H9 (cell line): Measurements from ENCODE around the gene TMEM86B. TPM values are rescaled to one million over a fixed set of nuclear protein-coding genes. Genes with fewer than 3 reads are reported as not detected.

Experiments
- DNase-seq: peaks from one replicate; pipeline ENCODE4 v3.0.0-alpha.2; 2017
- H2AFZ ChIP-seq: one replicate; pipeline ENCODE4 v1.6.1; 2013; ENCODE audit warnings: mild to moderate bottlenecking, low read length, control low read depth, moderate library complexity
- H2AK5ac ChIP-seq: 2 replicates; pipeline ENCODE4 v1.6.1; 2013; ENCODE audit warnings: low read length, control low read depth, mixed read lengths; ENCODE audit not compliant: insufficient read length
- H2BK120ac ChIP-seq: one replicate; pipeline ENCODE4 v1.6.1; 2013; ENCODE audit warnings: low read depth, mild to moderate bottlenecking, low read length, control low read depth, inconsistent platforms; ENCODE audit not compliant: poor library complexity, severe bottlenecking
- H2BK12ac ChIP-seq: 2 replicates; pipeline ENCODE4 v1.6.1; 2013; ENCODE audit warnings: low read length, control low read depth, mixed read lengths, low read depth; ENCODE audit not compliant: insufficient read length
- H2BK15ac ChIP-seq: 2 replicates; pipeline ENCODE4 v1.6.1; 2013; ENCODE audit warnings: low read depth, low read length, control low read depth
- H2BK20ac ChIP-seq: one replicate; pipeline ENCODE4 v1.6.1; 2013; ENCODE audit warnings: low read depth, mild to moderate bottlenecking, low read length, control low read depth, inconsistent platforms; ENCODE audit not compliant: poor library complexity, severe bottlenecking
- H2BK5ac ChIP-seq: 2 replicates; pipeline ENCODE4 v1.6.1; 2013; ENCODE audit warnings: low read length, control low read depth, mixed read lengths; ENCODE audit not compliant: insufficient read length
- H3K14ac ChIP-seq: 2 replicates; pipeline ENCODE4 v1.6.1; 2013; ENCODE audit warnings: low read length, control low read depth; ENCODE audit not compliant: insufficient read depth
- H3K18ac ChIP-seq: 2 replicates; pipeline ENCODE4 v1.6.1; 2013; ENCODE audit warnings: low read depth, mild to moderate bottlenecking, mixed read lengths, low read length, control low read depth; ENCODE audit not compliant: insufficient read length
- H3K23ac ChIP-seq: 2 replicates; pipeline ENCODE4 v1.6.1; 2013; ENCODE audit warnings: low read length, control low read depth, mixed read lengths, low read depth; ENCODE audit not compliant: insufficient read length
- H3K23me2 ChIP-seq: 2 replicates; pipeline ENCODE4 v1.6.1; 2013; ENCODE audit warnings: low read depth, mild to moderate bottlenecking, mixed read lengths, low read length, control low read depth; ENCODE audit not compliant: insufficient read length, poor library complexity, severe bottlenecking
- H3K27ac ChIP-seq: 2 replicates; pipeline ENCODE4 v1.5.1; 2013; ENCODE audit warnings: low read length, control low read depth, mixed read lengths, low read depth; ENCODE audit not compliant: insufficient read length
- H3K27me3 ChIP-seq: 2 replicates; pipeline ENCODE4 v1.6.1; 2013; ENCODE audit warnings: low read length, control low read depth, inconsistent platforms; ENCODE audit not compliant: insufficient read depth
- H3K4ac ChIP-seq: 2 replicates; pipeline ENCODE4 v1.6.1; 2013; ENCODE audit warnings: low read depth, mild to moderate bottlenecking, control low read depth, inconsistent platforms, low read length, moderate library complexity
- H3K4me1 ChIP-seq: 2 replicates; pipeline ENCODE4 v1.6.1; 2013; ENCODE audit warnings: low read length, control low read depth, inconsistent platforms; ENCODE audit not compliant: insufficient read depth
- H3K4me2 ChIP-seq: 2 replicates; pipeline ENCODE4 v1.6.1; 2013; ENCODE audit warnings: low read length, control low read depth, mixed read lengths; ENCODE audit not compliant: insufficient read length, insufficient read depth
- H3K56ac ChIP-seq: 2 replicates; pipeline ENCODE4 v1.6.1; 2013; ENCODE audit warnings: low read depth, mild to moderate bottlenecking, mixed read lengths, low read length, control low read depth; ENCODE audit not compliant: insufficient read length
- H3K79me1 ChIP-seq: 2 replicates; pipeline ENCODE4 v1.6.1; 2013; ENCODE audit warnings: low read depth, mild to moderate bottlenecking, moderate library complexity, low read length, control low read depth, inconsistent platforms; ENCODE audit not compliant: insufficient read depth, poor library complexity, severe bottlenecking
- H3K79me2 ChIP-seq: 2 replicates; pipeline ENCODE4 v1.6.1; 2013; ENCODE audit warnings: low read length, control low read depth, inconsistent platforms; ENCODE audit not compliant: insufficient read depth
- H3K9ac ChIP-seq: 2 replicates; pipeline ENCODE4 v1.6.1; 2013; ENCODE audit warnings: low read length, control low read depth, mixed read lengths; ENCODE audit not compliant: insufficient read length; ENCODE audit errors: extremely low read depth
- H3K9me3 ChIP-seq: one replicate; pipeline ENCODE4 v1.6.1; 2013; ENCODE audit warnings: low read depth, low read length, inconsistent platforms; ENCODE audit not compliant: control insufficient read depth
- H3T11ph ChIP-seq: one replicate; pipeline ENCODE4 v1.6.1; 2013; ENCODE audit warnings: mild to moderate bottlenecking, low read length, control low read depth, inconsistent platforms
- H4K20me1 ChIP-seq: one replicate; pipeline ENCODE4 v1.6.1; 2013; ENCODE audit not compliant: control insufficient read depth, insufficient read length, insufficient read depth
- H4K5ac ChIP-seq: 2 replicates; pipeline ENCODE4 v1.6.1; 2013; ENCODE audit warnings: low read depth, mild to moderate bottlenecking, mixed read lengths, low read length, control low read depth; ENCODE audit not compliant: insufficient read length
- H4K8ac ChIP-seq: replicated peaks from 2 replicates; pipeline ENCODE4 v1.6.1; 2013; ENCODE audit warnings: low read length, control low read depth, mixed read lengths, low read depth; ENCODE audit not compliant: insufficient read length
- H4K91ac ChIP-seq: 2 replicates; pipeline ENCODE4 v1.6.1; 2013; ENCODE audit warnings: low read depth, mild to moderate bottlenecking, moderate library complexity, mixed read lengths, low read length, control low read depth; ENCODE audit not compliant: insufficient read length
- H3K27ac Mint-ChIP-seq, 3 experiments: 2 replicates in 2 of 3; 3 replicates in 1 of 3; pipeline ENCODE4 v1.8.0; 2020 to 2021; ENCODE audit warnings: mixed read lengths in 3 of 3, mild to moderate bottlenecking in 1 of 3, moderate library complexity in 1 of 3
- H3K27me3 Mint-ChIP-seq: 2 replicates; pipeline ENCODE4 v1.8.0; 2021; ENCODE audit warnings: low read depth, mild to moderate bottlenecking, moderate library complexity, mixed read lengths
- H3K36me3 Mint-ChIP-seq, 3 experiments: 2 replicates in 2 of 3; 3 replicates in 1 of 3; pipeline ENCODE4 v1.8.0; 2020 to 2021; ENCODE audit warnings: low read depth in 3 of 3, mixed read lengths in 3 of 3; ENCODE audit not compliant: insufficient read depth in 1 of 3
- H3K4me1 Mint-ChIP-seq, 2 experiments: 2 replicates each; pipeline ENCODE4 v1.8.0; 2020; ENCODE audit warnings: mixed read lengths in 2 of 2
- H3K4me3 Mint-ChIP-seq, 2 experiments: 2 replicates in 1 of 2; 3 replicates in 1 of 2; pipeline ENCODE4 v1.8.0; 2020 to 2021; ENCODE audit warnings: mild to moderate bottlenecking in 2 of 2, mixed read lengths in 2 of 2, moderate library complexity in 1 of 2
- H3K9me3 Mint-ChIP-seq, 2 experiments: 2 replicates in 1 of 2; 3 replicates in 1 of 2; pipeline ENCODE4 v1.8.0; 2020; ENCODE audit warnings: mild to moderate bottlenecking in 2 of 2, mixed read lengths in 2 of 2, moderate library complexity in 1 of 2
- CTCF ChIP-seq: fragments of 200-600 bp; sonication (generic); conservative IDR thresholded peaks from 3 replicates; pipeline ENCODE4 v1.8.0; 2021; ENCODE audit warnings: antibody characterized with exemption, mild to moderate bottlenecking
- WGBS: extraction: QIAGEN DNeasy Blood & Tissue Kit; methylation state at CpG from one replicate; pipeline ENCODE4 v1.1.7; 2013; ENCODE audit warnings: missing lambda C conversion rate, low lambda C conversion rate, mixed read lengths; ENCODE audit not compliant: insufficient read length; ENCODE audit errors: extremely low coverage; 5-methylcytosine and 5-hydroxymethylcytosine counted together
- total RNA-seq: library from RNA; stranded (reverse); gene quantifications from 2 replicates; pipeline ENCODE4 v1.2.1, GENCODE V29; 2021

TMEM86B gene
- total RNA-seq, 1 experiment from 2014 or later, result 4.5 TPM

DNA sequence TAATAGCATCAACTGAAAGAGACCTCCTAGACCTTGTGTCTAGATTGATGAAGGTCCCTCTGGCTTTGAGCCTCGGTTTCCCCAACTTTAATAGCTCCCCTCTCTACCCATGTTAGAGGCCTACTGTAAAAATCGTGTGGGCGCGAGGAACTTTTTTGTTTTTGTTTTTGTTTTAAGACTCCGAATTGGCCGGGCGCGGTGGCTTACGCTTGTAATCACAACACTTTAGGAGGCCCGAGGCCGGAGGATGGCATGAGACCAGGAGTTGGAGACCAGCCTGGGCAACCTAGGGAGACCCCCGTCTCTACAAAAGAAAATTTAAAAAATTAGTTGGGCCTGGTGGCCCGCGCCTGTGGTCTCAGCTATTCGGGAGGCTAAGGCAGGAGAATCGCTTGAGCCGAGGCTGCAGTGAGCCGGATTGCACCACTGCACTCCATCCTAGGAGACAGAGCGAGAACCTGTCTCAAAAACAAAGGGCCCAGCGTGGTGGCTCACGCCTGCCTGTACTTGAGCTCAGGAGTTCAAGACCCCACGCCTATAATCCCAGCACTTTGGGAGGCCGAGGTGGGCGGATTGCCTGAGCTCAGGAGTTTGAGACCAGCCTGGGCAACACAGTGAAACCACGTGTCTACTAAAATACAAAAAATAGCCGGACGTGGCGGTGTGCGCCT, 31.1 kb upstream of the TMEM86B start:
- Histone ChIP-seq H2BK15ac (no peak overlapping the region), H2BK120ac (no peak overlapping the region), H3K79me2 (peaks cover 31% of the 10 kb centered on the region; the same call in 1 of the 2 replicates), H2AK5ac (no peak overlapping the region), H3K4ac (no peak overlapping the region), H3K27ac (peak overlapping the region; percentile 22), H3K4me2 (peak overlapping the region; percentile 56), H4K91ac (no peak overlapping the region), H3K14ac (peak overlapping the region; percentile 43; the same call in 1 of the 2 replicates), H3K9me3 (no peaks in the 10 kb centered on the region), H4K8ac (no peak overlapping the region), H3T11ph (no peak overlapping the region), H2BK12ac (no peak overlapping the region), H3K23me2 (peaks cover 9% of the 10 kb centered on the region), H3K79me1 (peaks cover 16% of the 10 kb centered on the region), H2BK5ac (no peak overlapping the region), H3K56ac (no peak overlapping the region), H2AFZ (no peak overlapping the region), H4K5ac (no peak overlapping the region), H3K4me1 (peaks cover 8% of the 10 kb centered on the region; the same call in 1 of the 2 replicates), H3K18ac (no peak overlapping the region), H3K23ac (no peak overlapping the region), H3K27me3 (no peaks in the 10 kb centered on the region), H2BK20ac (no peak overlapping the region), H4K20me1 (peaks cover 3% of the 10 kb centered on the region), H3K9ac (peak overlapping the region; percentile 79)
- Mint-ChIP-seq H3K4me1 (peaks cover 33 to 44% of the 10 kb centered on the region in 2 experiments), H3K36me3 (peaks cover 5 to 10% (median 9%) of the 10 kb centered on the region in 3 experiments), H3K9me3 (no peaks in the 10 kb centered on the region), H3K4me3 (peak overlapping the region; percentile 77 to 90), H3K27ac (peak overlapping the region; percentile 97 to 99 (median 99)), H3K27me3 (no peaks in the 10 kb centered on the region; the same call in 1 of the 2 replicates)
- WGBS, result no CpG with 5 or more reads among the region's 29 CpGs
- no peak for TF ChIP-seq CTCF
- DNase-seq, result no peak
